A673 (cell line): ENCODE data around the gene RABIF.

Experiments
- EZH2 ChIP-seq: fragments of 200-600 bp; sonication (generic); IDR thresholded peaks from 2 replicates; pipeline ENCODE4 v1.6.1; 2017; ENCODE audit warnings: borderline replicate concordance, low read depth, mild to moderate bottlenecking, mixed read lengths, antibody characterized with exemption, low read length; ENCODE audit not compliant: poor library complexity, severe bottlenecking
- TF ChIP-seq, protein P1 (sequence below): fragments of 300-800, 200-600 bp; sonication (generic); conservative IDR thresholded peaks from 2 replicates; pipeline ENCODE4 v1.5.1; 2017; ENCODE audit warnings: low read depth, mild to moderate bottlenecking, antibody characterized with exemption, low read length, moderate library complexity, mixed read lengths

DNA sequence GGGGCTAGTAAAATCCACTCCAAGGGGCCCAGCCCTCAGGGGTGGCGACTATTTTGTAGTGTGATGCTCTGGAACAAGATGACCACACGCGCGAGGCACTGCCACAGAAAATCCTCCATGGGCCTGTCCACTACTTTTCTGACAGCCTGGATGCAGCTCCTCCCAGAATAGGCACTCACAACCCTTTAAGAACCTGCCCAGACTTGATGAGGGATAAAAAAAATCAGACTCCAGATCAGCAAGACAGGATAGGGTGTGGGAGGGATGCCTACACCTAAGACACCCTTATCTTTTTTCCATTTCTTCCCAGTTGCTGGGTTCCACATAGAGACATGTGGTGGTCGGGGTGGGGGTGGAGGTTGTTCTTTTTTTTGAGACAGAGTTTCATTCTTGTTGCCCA, 44.7 kb downstream of the RABIF start:
- TF ChIP-seq EZH2, result no peak
- TF ChIP-seq, protein P1, sequence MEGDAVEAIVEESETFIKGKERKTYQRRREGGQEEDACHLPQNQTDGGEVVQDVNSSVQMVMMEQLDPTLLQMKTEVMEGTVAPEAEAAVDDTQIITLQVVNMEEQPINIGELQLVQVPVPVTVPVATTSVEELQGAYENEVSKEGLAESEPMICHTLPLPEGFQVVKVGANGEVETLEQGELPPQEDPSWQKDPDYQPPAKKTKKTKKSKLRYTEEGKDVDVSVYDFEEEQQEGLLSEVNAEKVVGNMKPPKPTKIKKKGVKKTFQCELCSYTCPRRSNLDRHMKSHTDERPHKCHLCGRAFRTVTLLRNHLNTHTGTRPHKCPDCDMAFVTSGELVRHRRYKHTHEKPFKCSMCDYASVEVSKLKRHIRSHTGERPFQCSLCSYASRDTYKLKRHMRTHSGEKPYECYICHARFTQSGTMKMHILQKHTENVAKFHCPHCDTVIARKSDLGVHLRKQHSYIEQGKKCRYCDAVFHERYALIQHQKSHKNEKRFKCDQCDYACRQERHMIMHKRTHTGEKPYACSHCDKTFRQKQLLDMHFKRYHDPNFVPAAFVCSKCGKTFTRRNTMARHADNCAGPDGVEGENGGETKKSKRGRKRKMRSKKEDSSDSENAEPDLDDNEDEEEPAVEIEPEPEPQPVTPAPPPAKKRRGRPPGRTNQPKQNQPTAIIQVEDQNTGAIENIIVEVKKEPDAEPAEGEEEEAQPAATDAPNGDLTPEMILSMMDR, result no peak
